Measurements from ENCODE around the gene HNF1A.
"Not testable (repeated sequence)": the region's sequence is repeated elsewhere in the genome, so short reads cannot be mapped to it uniquely, and the experiment has no call there.

Gene HNF1A, protein sequence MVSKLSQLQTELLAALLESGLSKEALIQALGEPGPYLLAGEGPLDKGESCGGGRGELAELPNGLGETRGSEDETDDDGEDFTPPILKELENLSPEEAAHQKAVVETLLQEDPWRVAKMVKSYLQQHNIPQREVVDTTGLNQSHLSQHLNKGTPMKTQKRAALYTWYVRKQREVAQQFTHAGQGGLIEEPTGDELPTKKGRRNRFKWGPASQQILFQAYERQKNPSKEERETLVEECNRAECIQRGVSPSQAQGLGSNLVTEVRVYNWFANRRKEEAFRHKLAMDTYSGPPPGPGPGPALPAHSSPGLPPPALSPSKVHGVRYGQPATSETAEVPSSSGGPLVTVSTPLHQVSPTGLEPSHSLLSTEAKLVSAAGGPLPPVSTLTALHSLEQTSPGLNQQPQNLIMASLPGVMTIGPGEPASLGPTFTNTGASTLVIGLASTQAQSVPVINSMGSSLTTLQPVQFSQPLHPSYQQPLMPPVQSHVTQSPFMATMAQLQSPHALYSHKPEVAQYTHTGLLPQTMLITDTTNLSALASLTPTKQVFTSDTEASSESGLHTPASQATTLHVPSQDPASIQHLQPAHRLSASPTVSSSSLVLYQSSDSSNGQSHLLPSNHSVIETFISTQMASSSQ

DNA sequence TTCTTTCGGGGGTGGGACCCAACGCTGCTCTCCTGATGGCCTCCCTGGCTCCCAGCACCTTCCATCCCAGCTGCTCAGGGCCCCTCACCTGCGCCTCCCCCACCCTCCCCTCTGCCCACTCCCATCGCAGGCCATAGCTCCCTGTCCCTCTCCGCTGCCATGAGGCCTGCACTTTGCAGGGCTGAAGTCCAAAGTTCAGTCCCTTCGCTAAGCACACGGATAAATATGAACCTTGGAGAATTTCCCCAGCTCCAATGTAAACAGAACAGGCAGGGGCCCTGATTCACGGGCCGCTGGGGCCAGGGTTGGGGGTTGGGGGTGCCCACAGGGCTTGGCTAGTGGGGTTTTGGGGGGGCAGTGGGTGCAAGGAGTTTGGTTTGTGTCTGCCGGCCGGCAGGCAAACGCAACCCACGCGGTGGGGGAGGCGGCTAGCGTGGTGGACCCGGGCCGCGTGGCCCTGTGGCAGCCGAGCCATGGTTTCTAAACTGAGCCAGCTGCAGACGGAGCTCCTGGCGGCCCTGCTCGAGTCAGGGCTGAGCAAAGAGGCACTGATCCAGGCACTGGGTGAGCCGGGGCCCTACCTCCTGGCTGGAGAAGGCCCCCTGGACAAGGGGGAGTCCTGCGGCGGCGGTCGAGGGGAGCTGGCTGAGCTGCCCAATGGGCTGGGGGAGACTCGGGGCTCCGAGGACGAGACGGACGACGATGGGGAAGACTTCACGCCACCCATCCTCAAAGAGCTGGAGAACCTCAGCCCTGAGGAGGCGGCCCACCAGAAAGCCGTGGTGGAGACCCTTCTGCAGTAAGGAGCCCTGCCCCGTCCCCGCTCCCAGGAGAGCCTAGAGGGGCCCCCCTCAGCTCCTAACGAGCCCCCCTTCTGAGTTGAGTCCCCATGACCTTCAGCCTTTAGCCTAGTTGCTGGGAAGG is at the start of gene HNF1A:
Gene HNF1A, plus strand, starts transcription at position 248 of the 924 bp plus-strand sequence. Its CDS starts 226 bp downstream, at position 474.
- H3K27ac ChIP-seq = no peak within 1 kb of the TSS

DNA sequence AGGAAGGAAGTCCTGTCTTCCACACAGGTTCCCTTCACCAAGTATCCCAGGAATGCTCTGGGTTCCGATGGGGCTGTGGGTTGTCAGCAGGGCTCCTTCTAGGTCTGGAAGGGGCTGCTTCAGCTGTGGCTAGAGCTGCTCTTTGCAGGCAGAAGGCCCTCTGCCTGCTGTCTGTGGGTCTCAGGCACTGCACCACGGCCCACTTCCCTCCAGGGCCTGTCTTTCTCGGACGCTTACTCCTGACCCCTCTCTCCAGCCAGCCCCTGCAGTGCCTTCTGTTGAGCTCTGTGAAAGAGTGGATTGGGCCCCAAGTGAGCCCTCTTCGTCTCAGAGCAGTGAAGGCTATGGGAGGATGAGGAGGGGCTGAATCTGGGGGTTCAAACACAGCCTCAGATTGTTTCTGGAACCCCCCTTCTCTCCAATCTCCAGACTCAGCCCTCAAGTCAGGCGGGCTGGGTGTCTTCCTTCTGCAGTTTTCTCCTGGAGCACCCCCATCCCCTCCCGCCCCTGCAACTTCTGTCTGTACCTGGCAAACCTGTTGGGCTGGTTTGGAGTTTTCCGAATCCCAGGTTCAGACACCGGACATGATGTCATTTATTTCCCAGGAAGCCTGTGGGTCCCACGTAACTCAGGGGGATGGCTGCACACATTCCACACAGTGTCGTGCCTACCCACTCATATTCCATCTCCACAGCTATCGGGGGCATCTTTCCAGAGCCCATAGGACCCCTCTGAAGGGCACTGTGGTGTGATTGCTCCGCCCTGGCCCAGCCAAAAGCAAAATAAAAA is 49.3 kb upstream of the HNF1A start:
- H3K4me3 ChIP-seq = no peak overlapping the region
- H3K27ac ChIP-seq = peak overlapping the region in 20 of 21 experiments; percentile 31 to 86 (median 69)

More for the DNA sequence above, at the start of gene HNF1A:
- no peak within 1 kb of the TSS for H3K4me3 ChIP-seq

DNA sequence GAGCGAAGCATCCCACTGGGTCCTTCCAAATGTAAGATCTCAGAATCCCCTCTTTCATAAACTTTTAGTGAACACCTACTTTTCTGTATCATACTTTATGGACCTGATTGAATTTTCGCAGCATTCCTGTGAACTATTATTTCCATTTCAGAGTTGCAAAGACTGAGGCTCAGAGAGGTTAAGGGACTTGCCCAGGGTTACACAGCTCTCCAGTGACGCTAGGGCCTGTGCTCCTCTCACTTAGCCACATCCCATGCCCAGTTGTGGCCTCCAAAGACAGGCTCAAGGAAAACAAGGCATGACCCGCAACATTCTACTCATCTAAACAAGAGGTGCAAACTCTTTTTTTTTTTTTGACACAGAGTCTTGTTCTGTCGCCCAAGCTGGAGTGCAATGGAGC is 48.3 kb upstream of the HNF1A start:
- Histone ChIP-seq H3K27ac (no peak overlapping the region), H3K4me3 (no peak overlapping the region)

DNA sequence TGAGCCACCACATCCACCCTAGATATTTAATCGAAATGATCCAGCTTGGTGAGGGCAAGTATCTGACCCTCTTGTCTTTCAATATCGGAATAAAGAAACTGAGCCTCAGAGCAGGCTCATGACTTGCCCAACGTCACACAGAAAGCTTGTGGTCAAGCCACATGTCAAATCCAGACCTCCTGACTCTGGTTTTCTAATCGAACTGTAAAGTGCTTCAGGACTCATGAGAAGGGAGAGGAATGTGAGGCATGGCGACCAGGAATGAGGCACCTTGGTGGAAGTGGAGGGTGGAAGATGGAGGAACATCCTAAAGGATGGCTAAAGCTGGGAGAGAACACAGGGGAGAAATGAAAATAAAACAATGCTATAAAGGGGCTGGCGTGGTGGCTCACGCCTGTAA is 46.3 kb upstream of the HNF1A start:
- H3K27ac ChIP-seq = no peak overlapping the region
- H3K4me3 ChIP-seq = no peak overlapping the region

DNA sequence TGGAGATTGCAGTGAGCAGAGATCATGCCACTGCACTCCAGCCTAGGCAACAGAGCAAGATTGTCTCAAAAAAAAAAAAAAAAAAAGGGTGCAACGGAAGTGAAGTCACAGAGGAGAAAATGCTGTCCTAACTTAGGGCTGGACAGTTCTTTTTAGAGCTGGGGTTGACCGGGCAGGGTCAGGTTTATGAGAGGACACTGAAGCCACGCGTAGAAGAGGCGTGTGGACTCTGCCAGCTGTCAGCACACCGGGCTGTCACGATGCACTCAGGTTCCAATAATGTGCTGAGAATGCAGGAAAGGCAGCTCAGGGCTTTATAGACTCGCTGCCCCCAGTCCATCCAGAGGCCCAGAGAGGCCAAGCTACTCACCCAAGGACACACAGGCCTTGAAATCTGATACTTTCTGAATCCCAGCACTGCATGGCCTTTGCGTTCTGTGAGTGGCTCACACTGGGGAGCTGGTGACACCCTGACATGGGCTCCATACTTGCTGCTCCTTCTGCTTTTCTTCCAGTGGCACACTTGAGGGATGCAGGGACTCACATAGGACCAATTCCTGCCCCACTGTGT is 45.3 kb upstream of the HNF1A start:
- H3K27ac ChIP-seq = no peak overlapping the region
- no peak overlapping the region for H3K4me3 ChIP-seq

DNA sequence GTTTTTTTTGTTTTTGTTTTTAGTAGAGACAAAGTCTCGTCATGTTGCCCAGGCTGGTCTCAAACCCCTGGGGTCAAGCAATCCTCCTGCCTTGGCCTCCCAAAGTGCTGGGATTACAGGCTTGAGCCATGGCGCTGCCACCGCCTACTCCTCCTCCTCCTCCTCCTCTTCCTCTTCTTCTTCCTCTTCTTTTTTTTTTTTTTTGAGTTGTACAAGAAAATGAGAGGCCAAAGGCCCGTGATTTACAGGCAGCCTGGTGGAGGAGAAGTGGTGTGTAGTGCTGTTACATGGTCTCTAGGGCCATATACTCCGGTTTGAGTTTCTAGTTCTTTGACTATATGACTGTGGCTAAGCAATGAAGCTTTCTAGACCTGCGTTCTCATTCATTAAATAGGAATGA is 44.6 kb upstream of the HNF1A start:
- Histone ChIP-seq H3K4me3 (no peak overlapping the region), H3K27ac (no peak overlapping the region)

DNA sequence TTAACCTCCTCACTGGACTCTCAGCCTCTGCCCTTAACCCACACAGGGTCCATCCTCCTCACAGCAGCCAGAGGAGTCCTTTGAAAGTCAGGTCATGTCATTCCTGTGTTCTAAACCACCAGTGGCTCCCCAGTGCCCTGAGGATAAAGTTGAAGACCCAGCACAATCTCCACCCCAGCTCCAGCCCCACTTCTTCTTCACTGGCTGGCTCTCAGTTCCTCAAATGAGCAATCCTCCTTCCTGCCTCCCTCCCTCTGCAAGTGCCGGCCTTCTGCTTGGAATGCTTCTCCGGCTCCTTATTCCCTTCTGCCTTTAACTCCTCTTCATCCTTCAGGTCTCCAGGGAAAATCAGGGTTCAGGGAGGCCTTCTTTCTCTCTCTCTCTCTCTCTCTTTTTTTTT is 42.1 kb upstream of the HNF1A start:
- H3K27ac ChIP-seq = peak overlapping the region in 2 of 21 experiments; percentile 21 to 51

DNA sequence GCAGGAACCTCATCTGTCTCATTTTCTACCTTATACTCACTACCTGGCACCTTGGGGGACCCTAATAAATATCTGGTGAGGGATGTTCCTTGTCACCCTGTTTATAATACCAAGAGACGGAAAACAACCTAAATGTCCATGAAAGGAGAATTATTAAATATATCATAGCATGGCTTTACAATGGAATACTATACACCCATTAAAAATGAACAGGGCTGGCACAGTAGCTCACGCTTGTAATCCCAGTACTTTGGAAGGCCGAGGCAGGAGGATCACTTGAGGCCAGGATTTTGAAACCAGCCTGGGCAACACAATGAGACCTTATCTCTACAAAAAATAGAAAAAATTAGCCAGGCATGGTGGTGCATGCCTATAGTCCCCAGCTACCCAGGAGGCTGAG is 39.8 kb upstream of the HNF1A start:
- H3K27ac ChIP-seq = no peak overlapping the region
- no peak overlapping the region for H3K4me3 ChIP-seq

More for the DNA sequence above, 42.1 kb upstream of the HNF1A start:
- no peak overlapping the region for H3K4me3 ChIP-seq

DNA sequence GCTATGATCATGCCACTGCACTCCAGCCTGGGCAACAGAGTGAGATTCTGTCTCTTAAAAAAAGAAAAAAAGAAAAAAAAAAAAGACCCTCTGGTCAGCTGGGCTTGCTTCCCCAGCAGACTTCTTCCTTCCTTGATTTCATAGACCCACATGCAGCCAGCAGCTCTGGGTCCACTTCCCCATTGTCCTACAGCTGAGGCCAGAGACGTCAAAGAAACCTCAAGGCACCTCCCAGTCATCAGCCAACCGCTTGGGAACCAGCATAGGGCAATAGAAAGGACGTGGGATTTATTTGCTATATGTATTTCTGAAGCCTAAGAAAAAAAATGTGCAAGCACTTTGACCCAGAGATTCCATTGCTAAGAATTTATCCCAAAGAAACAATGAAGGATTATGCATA is 38.8 kb upstream of the HNF1A start:
- H3K4me3 ChIP-seq = no peak overlapping the region
- peak overlapping the region in 1 of 21 experiments; percentile 16 for H3K27ac ChIP-seq

DNA sequence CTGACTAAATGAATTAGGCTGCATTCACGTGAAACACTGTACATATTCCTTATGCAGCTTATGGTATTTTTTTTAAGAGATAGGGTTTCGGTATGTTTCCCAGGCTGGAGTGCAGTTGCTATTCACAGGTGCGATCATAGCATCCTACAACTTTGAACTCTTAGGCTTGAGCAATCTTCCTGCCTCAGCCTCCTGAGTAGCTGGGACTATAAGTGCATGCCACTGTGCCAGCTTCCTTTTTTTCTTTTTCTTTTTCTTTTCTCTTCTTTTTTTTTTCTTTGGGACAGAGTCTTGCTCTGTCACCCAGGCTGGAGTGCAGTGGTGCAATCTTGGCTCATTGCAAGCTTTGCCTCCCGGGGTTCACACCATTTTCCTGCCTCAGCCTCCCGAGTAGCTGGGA is 38.3 kb upstream of the HNF1A start:
- peak overlapping the region in 1 of 21 experiments; percentile 16 for H3K27ac ChIP-seq
- H3K4me3 ChIP-seq = no peak overlapping the region

DNA sequence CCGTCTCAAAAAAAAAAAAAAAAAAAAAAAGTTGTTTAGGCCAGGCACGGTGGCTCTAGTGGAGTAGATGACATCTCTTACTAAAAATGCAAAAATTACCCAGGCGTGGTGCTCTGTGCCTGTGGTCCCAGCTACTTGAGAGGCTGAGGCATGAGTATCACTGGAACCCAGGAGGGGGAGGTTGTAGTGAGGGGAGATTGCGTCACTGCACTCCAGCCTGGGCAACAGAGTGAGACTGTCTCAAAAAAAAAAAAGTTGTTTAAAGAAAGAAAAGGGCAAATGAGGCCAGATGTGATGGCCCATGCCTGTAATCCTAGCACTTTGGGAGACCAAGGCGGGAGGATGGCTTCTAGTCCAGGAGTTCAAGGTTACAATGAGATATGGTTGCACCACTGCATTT is 37.5 kb upstream of the HNF1A start:
- no peak overlapping the region for H3K27ac ChIP-seq
- no peak overlapping the region for H3K4me3 ChIP-seq

DNA sequence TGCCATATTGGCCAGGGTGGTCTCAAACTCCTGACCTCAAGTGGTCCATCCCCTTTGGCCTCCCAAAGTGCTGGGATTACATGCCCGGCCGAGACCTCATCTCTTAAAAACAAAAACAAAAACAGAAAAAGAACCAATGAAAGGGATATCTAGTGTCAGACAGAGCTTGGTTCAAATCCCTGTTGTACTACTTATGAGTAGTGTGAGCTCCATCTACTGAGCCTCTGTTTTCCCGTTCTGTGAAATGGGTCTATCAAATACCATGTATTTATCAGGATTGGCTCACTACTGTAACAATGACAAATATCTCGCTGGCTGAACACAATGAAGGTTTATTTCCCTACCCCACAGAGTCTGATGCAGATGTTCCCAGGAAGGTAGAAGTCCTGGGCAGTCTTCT is 36.9 kb upstream of the HNF1A start:
- no peak overlapping the region for H3K27ac ChIP-seq
- H3K4me3 ChIP-seq = no peak overlapping the region

DNA sequence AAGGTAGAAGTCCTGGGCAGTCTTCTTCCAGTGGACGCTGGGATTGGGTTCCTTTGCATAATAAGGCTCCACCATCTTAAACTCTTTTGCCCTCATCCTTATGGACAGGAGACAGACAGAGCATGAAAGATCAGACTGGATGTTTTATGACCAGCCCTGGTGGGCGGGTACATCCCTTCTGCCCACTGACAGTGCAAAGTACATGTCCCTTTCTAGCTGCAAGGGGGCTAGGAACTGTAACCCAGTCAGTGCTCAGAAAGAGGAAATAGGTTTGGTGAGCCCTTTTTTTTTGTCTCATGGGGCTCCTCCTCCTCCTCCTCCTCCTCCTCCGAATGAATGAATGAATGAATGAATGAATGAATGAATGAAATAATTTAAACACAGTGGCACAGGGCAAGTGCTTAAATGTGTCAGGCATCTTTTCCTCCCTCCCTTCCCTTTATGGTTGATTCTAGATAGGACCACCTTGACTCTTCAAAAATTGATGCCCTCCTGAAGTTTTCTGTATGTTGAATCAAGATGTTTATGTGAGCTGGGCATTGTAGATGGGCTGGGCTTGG is 36.4 kb upstream of the HNF1A start:
- Histone ChIP-seq H3K4me3 (no peak overlapping the region), H3K27ac (no peak overlapping the region)

DNA sequence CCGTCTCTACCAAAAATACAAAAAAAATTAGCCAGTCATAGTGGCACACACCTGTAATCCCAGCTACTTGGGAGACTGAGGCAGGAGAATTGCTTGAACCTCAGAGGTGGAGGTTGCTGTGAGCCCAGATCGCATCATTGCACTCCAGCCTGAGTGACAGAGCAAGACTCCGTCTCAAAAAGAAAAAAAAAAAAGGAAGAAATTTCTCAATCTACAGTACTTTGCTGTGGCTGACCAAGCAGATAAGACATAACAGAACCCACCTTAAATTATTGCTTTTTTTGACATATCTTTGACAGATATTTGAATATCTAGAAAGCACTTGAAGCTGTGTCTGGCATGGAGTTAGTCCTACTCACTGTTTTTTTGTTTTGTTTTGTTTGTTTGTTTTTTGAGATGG is 34.9 kb upstream of the HNF1A start:
- H3K4me3 ChIP-seq = no peak overlapping the region
- no peak overlapping the region for H3K27ac ChIP-seq

DNA sequence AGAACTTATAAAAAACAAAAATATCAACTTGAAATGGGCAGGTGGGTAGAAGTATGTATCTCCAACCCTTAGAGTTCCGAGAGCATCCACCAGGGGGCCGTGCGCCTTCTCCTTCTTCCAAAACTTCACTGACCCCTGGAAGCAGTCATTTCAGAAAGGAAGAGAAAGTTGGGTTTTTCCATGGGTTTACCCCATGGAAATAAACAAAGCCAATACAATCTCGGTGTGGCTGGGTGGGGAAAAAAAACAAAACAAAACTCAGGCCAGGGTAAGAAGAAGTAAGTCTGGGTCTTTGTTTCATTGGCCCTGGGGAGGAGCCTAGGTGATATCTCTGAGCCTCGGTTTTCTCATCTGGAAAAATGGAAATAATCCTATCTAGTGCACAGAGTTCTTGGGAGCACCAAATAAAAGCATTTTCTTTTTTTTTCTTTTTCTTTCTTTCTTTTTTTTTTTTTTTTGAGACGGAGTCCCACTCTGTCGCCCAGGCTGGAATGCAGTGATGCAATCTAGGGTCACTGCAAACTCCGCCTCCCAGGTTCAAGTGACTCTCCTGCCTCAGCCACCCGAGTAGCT is 33.6 kb upstream of the HNF1A start:
- H3K27ac ChIP-seq = no peak overlapping the region

DNA sequence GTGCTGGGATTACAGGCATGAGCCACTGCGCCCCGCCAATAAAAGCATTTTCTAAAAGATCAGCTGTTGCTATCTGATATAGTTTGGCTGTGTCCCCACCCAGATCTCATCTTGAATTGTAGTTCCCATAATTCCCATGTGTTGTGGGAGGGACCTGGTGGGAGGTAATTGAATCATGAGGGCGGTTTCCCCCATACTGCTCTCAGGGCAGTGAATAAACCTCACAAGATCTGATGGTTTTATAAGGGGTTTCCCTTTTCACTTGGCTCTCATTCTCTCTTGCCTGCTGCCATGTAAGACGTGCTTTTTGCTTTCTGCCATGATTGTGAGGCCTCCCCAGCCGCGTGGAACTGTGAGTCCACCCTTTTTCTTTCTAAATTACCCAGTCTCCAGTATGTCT is 32.8 kb upstream of the HNF1A start:
- H3K27ac ChIP-seq, H3K4me3 ChIP-seq: not testable (repeated sequence)

More for the DNA sequence above, 33.6 kb upstream of the HNF1A start:
- H3K4me3 ChIP-seq = no peak overlapping the region

DNA sequence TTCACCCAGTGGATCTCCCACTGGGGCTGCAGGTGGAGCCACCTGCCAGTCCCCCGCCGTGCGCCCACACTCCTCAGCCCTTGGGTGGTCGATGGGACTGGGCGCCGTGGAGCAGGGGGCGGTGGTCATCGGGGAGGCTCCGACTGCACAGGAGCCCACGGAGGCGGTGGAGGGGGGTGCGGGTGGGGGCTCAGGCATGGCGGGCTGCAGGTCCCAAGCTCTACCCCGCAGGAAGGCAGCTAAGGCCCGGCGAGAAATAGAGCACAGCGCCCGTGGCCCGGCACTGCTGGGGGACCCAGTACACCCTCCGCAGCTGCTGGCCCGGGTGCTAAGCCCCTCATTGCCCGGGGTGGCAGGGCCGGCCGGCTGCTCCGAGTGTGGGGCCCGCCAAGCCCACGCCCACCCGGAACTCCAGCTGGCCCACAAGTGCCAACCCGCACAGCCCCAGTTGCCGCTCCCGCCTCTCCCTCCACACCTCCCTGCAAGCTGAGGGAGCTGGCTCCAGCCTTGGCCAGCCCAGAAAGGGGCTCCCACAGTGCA is 28.0 kb upstream of the HNF1A start:
- not testable (repeated sequence) for H3K27ac ChIP-seq, H3K4me3 ChIP-seq

DNA sequence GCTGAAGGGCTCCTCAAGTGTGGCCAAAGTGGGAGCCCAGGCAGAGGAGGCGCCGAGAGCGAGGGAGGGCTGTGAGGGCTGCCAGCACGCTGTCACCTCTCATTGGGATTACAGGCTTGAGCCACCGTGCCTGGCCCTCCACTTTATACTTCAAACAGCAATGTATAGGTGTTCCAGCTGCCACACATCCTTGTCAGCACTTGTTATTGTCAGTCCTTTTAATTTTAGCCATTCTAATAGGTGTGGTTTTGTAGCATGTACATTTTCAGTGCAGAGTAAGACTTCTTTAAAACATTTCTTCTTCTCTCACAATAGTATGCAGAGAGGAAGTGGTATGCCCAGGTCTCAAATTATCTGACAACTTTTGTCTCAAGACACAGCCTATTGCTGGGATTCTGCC is 27.5 kb upstream of the HNF1A start:
- no peak overlapping the region for H3K4me3 ChIP-seq

More for the DNA sequence above, 27.5 kb upstream of the HNF1A start:
- H3K27ac ChIP-seq = no peak overlapping the region

Measured in skin epidermis (tissue), 12 donors.